HG02938 (cell line): ENCODE measurements around the gene EXOSC7.
"Not testable (repeated sequence)": the region's sequence is repeated elsewhere in the genome, so short reads cannot be mapped to it uniquely, and the experiment has no call there.

Source experiments
- ATAC-seq: cut with Tn5 transposase; IDR thresholded peaks from one replicate; pipeline ENCODE4 v1.9.1; 2021; ENCODE audit warnings: mild to moderate bottlenecking, moderate library complexity; ENCODE audit not compliant: unreplicated experiment

EXOSC7 gene

GRCh38 chr3:45053805-45054195 lies 77.8 kb downstream of the EXOSC7 start:
- not testable (repeated sequence) for ATAC-seq

- ATAC-seq: no peak
Measured at GRCh38 chr3:45054196-45054857, 78.3 kb downstream of the EXOSC7 start.

GRCh38 chr3:45055032-45055410 lies 79.0 kb downstream of the EXOSC7 start:
- ATAC-seq: no peak

- no peak for ATAC-seq
Measured at GRCh38 chr3:45055411-45056143, 79.5 kb downstream of the EXOSC7 start.

- no peak for ATAC-seq
Measured at GRCh38 chr3:45056608-45057301, 80.7 kb downstream of the EXOSC7 start.

- ATAC-seq: no peak
Measured at GRCh38 chr3:45057557-45057956, 81.5 kb downstream of the EXOSC7 start.

- ATAC-seq: no peak
Measured at GRCh38 chr3:45059132-45059531, 83.1 kb downstream of the EXOSC7 start.

- no peak for ATAC-seq
Measured at GRCh38 chr3:45060165-45060892, 84.3 kb downstream of the EXOSC7 start.
